SW480 (cell line): ENCODE results near the gene MTMR8.
"Not testable (repeated sequence)": the region's sequence is repeated elsewhere in the genome, so short reads cannot be mapped to it uniquely, and the experiment has no call there.

ENCODE experiments used
- DNase-seq: peaks from one replicate; pipeline ENCODE4 v3.0.0-alpha.2; 2016; ENCODE audit warnings: low spot score

The MTMR8 gene

GRCh38 chrX:64394874-64395567 is at the start of gene MTMR8:
MTMR8 (minus strand) TSS chrX:64395452; CDS start chrX:64395363, 89 bp downstream.
- peak; percentile 69 for DNase-seq

- DNase-seq, result no peak
Observed at GRCh38 chrX:64439551-64439950, 44.3 kb upstream of the MTMR8 start.

GRCh38 chrX:64437665-64438064 is 42.4 kb upstream of the MTMR8 start:
- DNase-seq, result no peak

GRCh38 chrX:64437218-64437617 is 42.0 kb upstream of the MTMR8 start:
- DNase-seq, result no peak

GRCh38 chrX:64428371-64428770 is 33.1 kb upstream of the MTMR8 start:
- DNase-seq, result no peak

GRCh38 chrX:64427787-64428186 is 32.5 kb upstream of the MTMR8 start:
- no peak for DNase-seq

- no peak for DNase-seq
Observed at GRCh38 chrX:64427281-64427680, 32.0 kb upstream of the MTMR8 start.

GRCh38 chrX:64409730-64410129 is 14.5 kb upstream of the MTMR8 start:
- DNase-seq, result not testable (repeated sequence)

- DNase-seq, result no peak
Observed at GRCh38 chrX:64398088-64398487, 2.8 kb upstream of the MTMR8 start.

GRCh38 chrX:64395568-64395929 is 297 bp upstream of the MTMR8 start:
- no peak for DNase-seq

GRCh38 chrX:64394059-64394873 is 986 bp downstream of the MTMR8 start:
- DNase-seq, result no peak

- DNase-seq, result no peak
Observed at GRCh38 chrX:64389489-64389888, 5.8 kb downstream of the MTMR8 start.

GRCh38 chrX:64380789-64381188 is 14.5 kb downstream of the MTMR8 start:
- not testable (repeated sequence) for DNase-seq

GRCh38 chrX:64379924-64380323 is 15.3 kb downstream of the MTMR8 start:
- no peak for DNase-seq

- DNase-seq, result no peak
Observed at GRCh38 chrX:64377753-64378152, 17.5 kb downstream of the MTMR8 start.

- no peak for DNase-seq
Observed at GRCh38 chrX:64352081-64352480, 43.2 kb downstream of the MTMR8 start.

GRCh38 chrX:64350521-64350920 is 44.7 kb downstream of the MTMR8 start:
- no peak for DNase-seq

- no peak for DNase-seq
Observed at GRCh38 chrX:64350047-64350446, 45.2 kb downstream of the MTMR8 start.

GRCh38 chrX:64342811-64343210 is 52.4 kb downstream of the MTMR8 start:
- no peak for DNase-seq

GRCh38 chrX:64338296-64338695 is 57.0 kb downstream of the MTMR8 start:
- no peak for DNase-seq

GRCh38 chrX:64334467-64334866 is 60.8 kb downstream of the MTMR8 start:
- no peak for DNase-seq

GRCh38 chrX:64330284-64330683 is 65.0 kb downstream of the MTMR8 start:
- no peak for DNase-seq

- DNase-seq, result no peak
Observed at GRCh38 chrX:64321507-64321906, 73.7 kb downstream of the MTMR8 start.

- no peak for DNase-seq
Observed at GRCh38 chrX:64313624-64314023, 81.6 kb downstream of the MTMR8 start.
